ENCODE data around the gene CERS2.

Gene CERS2

DNA sequence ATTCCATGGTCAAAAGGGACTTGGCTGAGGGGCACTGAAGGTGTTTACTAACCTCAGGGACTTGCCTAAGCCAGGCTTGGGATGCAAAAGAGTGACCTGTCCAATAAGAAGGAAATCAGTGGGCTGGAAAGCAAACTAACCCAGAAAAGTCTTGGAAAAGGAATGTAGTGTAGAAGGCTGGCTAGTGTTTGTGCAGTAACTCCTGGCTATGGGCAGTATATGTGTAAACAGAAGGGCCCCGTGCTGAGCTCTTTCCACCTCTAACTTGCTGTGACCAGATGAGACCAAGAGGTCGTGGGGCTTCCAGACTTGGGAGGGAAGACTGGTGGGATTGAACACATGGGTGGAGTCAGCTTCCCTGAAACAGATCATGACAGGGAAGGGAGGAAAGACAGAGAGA lies 28.0 kb upstream of the CERS2 start:
- Histone ChIP-seq H2AK5ac (ENCODE audit: low read length) (no peak overlapping the region), H4K91ac (ENCODE audit: low read depth, low read length) (no peak overlapping the region), H3K4ac (ENCODE audit: low read depth, low read length) (no peak overlapping the region), H2BK12ac (ENCODE audit: low read length) (no peak overlapping the region), H2BK120ac (ENCODE audit: insufficient read depth, low read length, poor library complexity) (no peak overlapping the region), H2AFZ (ENCODE audit: insufficient read depth, low read length, poor library complexity) (no peak overlapping the region), H3K14ac (ENCODE audit: low read length) (no peak overlapping the region), H3K27me3 (ENCODE audit: insufficient read depth, low read length) (no peaks in the 10 kb centered on the region), H3K79me2 (ENCODE audit: control insufficient read depth, insufficient read depth, low read length, poor library complexity) (no peaks in the 10 kb centered on the region), H3K36me3 (ENCODE audit: control insufficient read depth in 1 of 2, insufficient read depth in 2 of 2, low read length in 2 of 2) (peaks cover 0 to 2% of the 10 kb centered on the region in 2 experiments), H3K4me1 (ENCODE audit: control insufficient read depth in 1 of 2, insufficient read depth in 2 of 2, low read length in 2 of 2) (peaks cover 6% of the 10 kb centered on the region in 2 experiments), H2BK5ac (ENCODE audit: low read depth, low read length, poor library complexity) (no peak overlapping the region), H3K4me2 (ENCODE audit: low read length) (no peak overlapping the region), H3K27ac (ENCODE audit: low read depth, low read length) (no peak overlapping the region), H3K18ac (ENCODE audit: low read length) (no peak overlapping the region), H3K79me1 (ENCODE audit: low read length) (no peaks in the 10 kb centered on the region), H3K9me3 (ENCODE audit: insufficient read depth, low read depth, low read length) (no peaks in the 10 kb centered on the region), H3K23ac (ENCODE audit: low read length) (no peak overlapping the region), H4K12ac (ENCODE audit: low read depth, low read length) (no peak overlapping the region), H3K9ac (ENCODE audit: low read length) (no peak overlapping the region), H4K8ac (ENCODE audit: low read depth, low read length) (no peak overlapping the region), H3K4me3 (ENCODE audit: low read depth, low read length) (no peak overlapping the region)
- no CpG with 5 or more reads among the region's 2 CpGs for WGBS (ENCODE audit: extremely low coverage, insufficient coverage, insufficient read length)
- no peak for DNase-seq

DNA sequence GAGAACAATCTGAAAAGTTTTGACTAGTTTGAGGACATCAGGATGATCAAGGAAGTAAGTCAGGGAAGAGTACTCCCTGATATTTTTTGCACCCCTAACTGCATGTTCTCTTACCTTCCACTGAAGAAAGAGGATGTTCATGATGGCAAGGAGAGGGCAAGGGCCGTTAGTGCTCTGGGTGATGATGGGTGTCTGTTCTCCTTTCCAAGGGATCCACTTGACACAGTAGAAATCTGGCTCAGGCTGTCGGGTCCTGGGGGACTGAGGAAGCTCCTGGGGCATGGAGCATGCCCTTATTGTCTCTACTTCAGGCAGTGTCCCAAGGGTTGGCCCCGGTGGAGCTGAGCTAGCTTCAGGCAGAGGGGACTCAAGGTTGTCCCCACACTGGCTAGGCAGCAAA lies 27.4 kb upstream of the CERS2 start:
- Histone ChIP-seq H4K8ac (ENCODE audit: low read depth, low read length) (no peak overlapping the region), H3K4ac (ENCODE audit: low read depth, low read length) (no peak overlapping the region), H3K9ac (ENCODE audit: low read length) (no peak overlapping the region), H3K79me2 (ENCODE audit: control insufficient read depth, insufficient read depth, low read length, poor library complexity) (no peaks in the 10 kb centered on the region), H3K23ac (ENCODE audit: low read length) (no peak overlapping the region), H3K14ac (ENCODE audit: low read length) (no peak overlapping the region), H3K4me1 (ENCODE audit: control insufficient read depth in 1 of 2, insufficient read depth in 2 of 2, low read length in 2 of 2) (peaks cover 6% of the 10 kb centered on the region in 2 experiments), H3K18ac (ENCODE audit: low read length) (no peak overlapping the region), H3K36me3 (ENCODE audit: control insufficient read depth in 1 of 2, insufficient read depth in 2 of 2, low read length in 2 of 2) (peaks cover under 1 to 2% of the 10 kb centered on the region in 2 experiments), H3K27ac (ENCODE audit: low read depth, low read length) (no peak overlapping the region), H3K4me3 (ENCODE audit: low read depth, low read length) (no peak overlapping the region), H2AFZ (ENCODE audit: insufficient read depth, low read length, poor library complexity) (no peak overlapping the region), H3K4me2 (ENCODE audit: low read length) (no peak overlapping the region), H2BK12ac (ENCODE audit: low read length) (no peak overlapping the region), H3K27me3 (ENCODE audit: insufficient read depth, low read length) (no peaks in the 10 kb centered on the region), H4K91ac (ENCODE audit: low read depth, low read length) (no peak overlapping the region), H3K9me3 (ENCODE audit: insufficient read depth, low read depth, low read length) (no peaks in the 10 kb centered on the region), H2AK5ac (ENCODE audit: low read length) (no peak overlapping the region), H3K79me1 (ENCODE audit: low read length) (no peaks in the 10 kb centered on the region), H4K12ac (ENCODE audit: low read depth, low read length) (no peak overlapping the region), H2BK5ac (ENCODE audit: low read depth, low read length, poor library complexity) (no peak overlapping the region), H2BK120ac (ENCODE audit: insufficient read depth, low read length, poor library complexity) (no peak overlapping the region)
- no CpG with 5 or more reads among the region's 3 CpGs for WGBS (ENCODE audit: extremely low coverage, insufficient coverage, insufficient read length)
- no peak for DNase-seq

DNA sequence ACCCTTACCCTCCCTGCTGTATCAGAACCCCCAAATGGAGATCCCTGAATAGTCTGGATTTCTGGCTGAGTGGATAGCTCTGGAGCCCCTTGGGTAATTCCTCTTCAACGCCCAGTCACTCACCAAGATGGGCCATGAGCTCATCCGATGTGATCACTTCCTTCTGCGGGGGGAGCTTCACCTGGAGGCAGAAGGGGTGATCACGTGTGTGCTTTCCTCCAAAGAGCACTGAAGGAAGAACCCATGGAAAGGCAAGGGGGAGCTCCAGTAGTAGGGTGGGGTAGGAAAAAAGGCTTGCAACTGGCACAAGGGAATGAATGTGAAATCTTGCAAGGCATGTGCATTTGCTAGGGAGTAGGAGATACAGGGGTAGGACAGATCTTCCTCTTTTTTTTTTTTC lies 27.0 kb upstream of the CERS2 start:
- Histone ChIP-seq H3K27me3 (ENCODE audit: insufficient read depth, low read length) (no peaks in the 10 kb centered on the region), H4K12ac (ENCODE audit: low read depth, low read length) (no peak overlapping the region), H3K4me1 (ENCODE audit: control insufficient read depth in 1 of 2, insufficient read depth in 2 of 2, low read length in 2 of 2) (peaks cover 6% of the 10 kb centered on the region in 2 experiments), H3K4me3 (ENCODE audit: low read depth, low read length) (no peak overlapping the region), H3K79me2 (ENCODE audit: control insufficient read depth, insufficient read depth, low read length, poor library complexity) (no peaks in the 10 kb centered on the region), H2BK120ac (ENCODE audit: insufficient read depth, low read length, poor library complexity) (no peak overlapping the region), H4K91ac (ENCODE audit: low read depth, low read length) (no peak overlapping the region), H3K14ac (ENCODE audit: low read length) (no peak overlapping the region), H3K79me1 (ENCODE audit: low read length) (no peaks in the 10 kb centered on the region), H3K36me3 (ENCODE audit: control insufficient read depth in 1 of 2, insufficient read depth in 2 of 2, low read length in 2 of 2) (peaks cover 2% of the 10 kb centered on the region in 2 experiments), H3K9me3 (ENCODE audit: insufficient read depth, low read depth, low read length) (no peaks in the 10 kb centered on the region), H3K4ac (ENCODE audit: low read depth, low read length) (no peak overlapping the region), H2BK12ac (ENCODE audit: low read length) (no peak overlapping the region), H2AFZ (ENCODE audit: insufficient read depth, low read length, poor library complexity) (no peak overlapping the region), H2AK5ac (ENCODE audit: low read length) (no peak overlapping the region), H4K8ac (ENCODE audit: low read depth, low read length) (no peak overlapping the region), H2BK5ac (ENCODE audit: low read depth, low read length, poor library complexity) (no peak overlapping the region), H3K18ac (ENCODE audit: low read length) (no peak overlapping the region), H3K23ac (ENCODE audit: low read length) (no peak overlapping the region), H3K9ac (ENCODE audit: low read length) (no peak overlapping the region), H3K4me2 (ENCODE audit: low read length) (no peak overlapping the region), H3K27ac (ENCODE audit: low read depth, low read length) (no peak overlapping the region)
- no peak for DNase-seq
- no CpG with 5 or more reads among the region's 4 CpGs for WGBS (ENCODE audit: extremely low coverage, insufficient coverage, insufficient read length)

DNA sequence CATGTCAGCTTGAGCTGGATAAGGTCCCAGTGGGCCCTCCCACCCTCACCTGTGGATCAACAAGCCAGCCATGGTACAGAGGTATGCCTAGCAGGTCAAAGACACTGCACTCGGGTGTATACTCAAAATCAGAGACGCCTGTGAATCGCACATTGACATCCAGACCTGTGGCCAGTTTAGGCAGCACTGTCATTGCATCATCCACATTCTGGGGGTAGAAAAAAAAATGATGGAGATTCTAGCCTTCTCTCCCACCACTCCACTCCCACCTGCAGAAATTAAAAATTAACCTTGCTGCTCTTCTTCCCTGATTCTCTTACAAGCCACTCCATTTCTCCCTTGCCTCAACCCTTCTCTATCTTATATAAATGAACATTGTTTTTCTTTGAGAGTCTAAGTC lies 25.8 kb upstream of the CERS2 start:
- Histone ChIP-seq H2BK5ac (ENCODE audit: low read depth, low read length, poor library complexity) (no peak overlapping the region), H3K14ac (ENCODE audit: low read length) (no peak overlapping the region), H3K79me1 (ENCODE audit: low read length) (no peaks in the 10 kb centered on the region), H3K79me2 (ENCODE audit: control insufficient read depth, insufficient read depth, low read length, poor library complexity) (no peaks in the 10 kb centered on the region), H2BK120ac (ENCODE audit: insufficient read depth, low read length, poor library complexity) (no peak overlapping the region), H3K4me1 (ENCODE audit: control insufficient read depth in 1 of 2, insufficient read depth in 2 of 2, low read length in 2 of 2) (no peaks in the 10 kb centered on the region), H3K36me3 (ENCODE audit: control insufficient read depth in 1 of 2, insufficient read depth in 2 of 2, low read length in 2 of 2) (peaks cover 2% of the 10 kb centered on the region in 2 experiments), H2AFZ (ENCODE audit: insufficient read depth, low read length, poor library complexity) (no peak overlapping the region), H3K9me3 (ENCODE audit: insufficient read depth, low read depth, low read length) (no peaks in the 10 kb centered on the region), H3K4me3 (ENCODE audit: low read depth, low read length) (no peak overlapping the region), H3K4me2 (ENCODE audit: low read length) (no peak overlapping the region), H3K9ac (ENCODE audit: low read length) (no peak overlapping the region), H4K12ac (ENCODE audit: low read depth, low read length) (no peak overlapping the region), H3K27me3 (ENCODE audit: insufficient read depth, low read length) (no peaks in the 10 kb centered on the region), H3K4ac (ENCODE audit: low read depth, low read length) (no peak overlapping the region), H3K27ac (ENCODE audit: low read depth, low read length) (no peak overlapping the region), H3K23ac (ENCODE audit: low read length) (no peak overlapping the region), H4K8ac (ENCODE audit: low read depth, low read length) (no peak overlapping the region), H4K91ac (ENCODE audit: low read depth, low read length) (no peak overlapping the region), H2AK5ac (ENCODE audit: low read length) (no peak overlapping the region), H3K18ac (ENCODE audit: low read length) (no peak overlapping the region), H2BK12ac (ENCODE audit: low read length) (no peak overlapping the region)
- no peak for DNase-seq
- WGBS (ENCODE audit: extremely low coverage, insufficient coverage, insufficient read length): no CpG with 5 or more reads among the region's 3 CpGs
